HepG2 (cell line): ENCODE data around the gene ARFGAP2.

Source experiments
- CCDC6 ChIP-seq: sonication (generic); formaldehyde crosslinking; IDR thresholded peaks from 2 replicates; pipeline ENCODE4 v1.8.1; 2022; ENCODE audit warnings: mild to moderate bottlenecking, missing genetic modification reagents, moderate library complexity
- ELF1 ChIP-seq: sonication (generic); formaldehyde crosslinking; IDR thresholded peaks from 2 replicates; pipeline ENCODE4 v1.4.0; 2020; ENCODE audit warnings: missing genetic modification reagents
- FOSL1 ChIP-seq: sonication (generic); formaldehyde crosslinking; IDR thresholded peaks from 2 replicates; pipeline ENCODE4 v1.9.0; 2021; ENCODE audit warnings: missing genetic modification reagents, borderline replicate concordance
- MAFF ChIP-seq: IDR thresholded peaks from 2 replicates; pipeline ENCODE4 v1.6.1; 2011; ENCODE audit warnings: low read depth, low read length, improper control_type of control experiment
- MAZ ChIP-seq, 2 experiments: sonication (generic) in 1 of 2; formaldehyde crosslinking in 1 of 2; IDR thresholded peaks; 2 replicates each; pipeline versions ENCODE4 v1.5.0 to v1.6.1; 2012 to 2020; ENCODE audit warnings: low read depth in 2 of 2, mild to moderate bottlenecking in 2 of 2, borderline replicate concordance in 1 of 2, improper control_type of control experiment in 1 of 2, low read length in 1 of 2, missing genetic modification reagents in 1 of 2, moderate library complexity in 1 of 2
- POLR2AphosphoS5 ChIP-seq: IDR thresholded peaks from 2 replicates; pipeline ENCODE4 v1.6.1; 2012; ENCODE audit warnings: low read depth, low read length
- RFX5 ChIP-seq: IDR thresholded peaks from 2 replicates; pipeline ENCODE4 v1.6.1; 2011; ENCODE audit warnings: low read depth, low read length, improper control_type of control experiment
- TF ChIP-seq, protein P1 (sequence below): IDR thresholded peaks from 2 replicates; pipeline ENCODE4 v1.6.1; 2012; ENCODE audit warnings: low read depth, low read length, improper control_type of control experiment
- TF ChIP-seq, protein P2 (sequence below), 2 experiments: IDR thresholded peaks; 2 replicates each; pipeline ENCODE4 v1.6.1; 2011 to 2012; ENCODE audit warnings: low read length in 2 of 2, borderline replicate concordance in 1 of 2, low read depth in 1 of 2, mild to moderate bottlenecking in 1 of 2, moderate library complexity in 1 of 2
- TF ChIP-seq, protein P3 (sequence below): sonication (generic); IDR thresholded peaks from 2 replicates; pipeline ENCODE4 v1.6.1; 2016; ENCODE audit warnings: low read depth, borderline replicate concordance
- TF ChIP-seq, protein P4 (sequence below): sonication (generic); formaldehyde crosslinking; IDR thresholded peaks from 2 replicates; pipeline ENCODE4 v1.5.0; 2020; ENCODE audit warnings: mild to moderate bottlenecking, missing genetic modification reagents, moderate library complexity
- TF ChIP-seq, protein P5 (sequence below): sonication (generic); formaldehyde crosslinking; IDR thresholded peaks from 2 replicates; pipeline ENCODE4 v1.8.0; 2022; ENCODE audit warnings: missing genetic modification reagents, mild to moderate bottlenecking, borderline replicate concordance
- TF ChIP-seq, protein P6 (sequence below): sonication (generic); formaldehyde crosslinking; IDR thresholded peaks from 2 replicates; pipeline ENCODE4 v1.4.0; 2020; ENCODE audit warnings: low read depth, mild to moderate bottlenecking, missing genetic modification reagents

DNA sequence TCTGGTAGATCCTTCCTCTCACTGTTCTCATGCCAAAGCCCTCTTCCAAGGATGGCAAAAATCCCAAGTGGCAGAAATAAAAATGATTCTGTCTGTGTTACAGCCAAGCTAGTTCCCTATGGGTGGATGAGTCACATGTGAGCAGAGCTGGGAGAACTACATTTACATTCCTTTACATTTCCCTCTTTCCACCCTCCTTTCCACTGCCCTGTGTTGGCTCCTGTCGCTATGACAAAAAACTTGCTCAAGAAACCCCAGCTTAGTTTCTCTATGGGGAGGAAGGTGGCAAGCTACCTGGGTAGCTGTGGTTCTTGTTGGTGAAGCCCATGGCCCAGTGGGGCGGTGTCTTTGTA lies 27.9 kb upstream of the ARFGAP2 start:
- TF ChIP-seq, protein P1, sequence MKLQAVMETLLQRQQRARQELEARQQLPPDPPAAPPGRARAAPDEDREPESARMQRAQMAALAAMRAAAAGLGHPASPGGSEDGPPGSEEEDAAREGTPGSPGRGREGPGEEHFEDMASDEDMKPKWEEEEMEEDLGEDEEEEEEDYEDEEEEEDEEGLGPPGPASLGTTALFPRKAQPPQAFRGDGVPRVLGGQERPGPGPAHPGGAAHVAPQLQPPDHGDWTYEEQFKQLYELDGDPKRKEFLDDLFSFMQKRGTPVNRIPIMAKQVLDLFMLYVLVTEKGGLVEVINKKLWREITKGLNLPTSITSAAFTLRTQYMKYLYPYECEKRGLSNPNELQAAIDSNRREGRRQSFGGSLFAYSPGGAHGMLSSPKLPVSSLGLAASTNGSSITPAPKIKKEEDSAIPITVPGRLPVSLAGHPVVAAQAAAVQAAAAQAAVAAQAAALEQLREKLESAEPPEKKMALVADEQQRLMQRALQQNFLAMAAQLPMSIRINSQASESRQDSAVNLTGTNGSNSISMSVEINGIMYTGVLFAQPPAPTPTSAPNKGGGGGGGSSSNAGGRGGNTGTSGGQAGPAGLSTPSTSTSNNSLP: no peak
- TF ChIP-seq, protein P2, sequence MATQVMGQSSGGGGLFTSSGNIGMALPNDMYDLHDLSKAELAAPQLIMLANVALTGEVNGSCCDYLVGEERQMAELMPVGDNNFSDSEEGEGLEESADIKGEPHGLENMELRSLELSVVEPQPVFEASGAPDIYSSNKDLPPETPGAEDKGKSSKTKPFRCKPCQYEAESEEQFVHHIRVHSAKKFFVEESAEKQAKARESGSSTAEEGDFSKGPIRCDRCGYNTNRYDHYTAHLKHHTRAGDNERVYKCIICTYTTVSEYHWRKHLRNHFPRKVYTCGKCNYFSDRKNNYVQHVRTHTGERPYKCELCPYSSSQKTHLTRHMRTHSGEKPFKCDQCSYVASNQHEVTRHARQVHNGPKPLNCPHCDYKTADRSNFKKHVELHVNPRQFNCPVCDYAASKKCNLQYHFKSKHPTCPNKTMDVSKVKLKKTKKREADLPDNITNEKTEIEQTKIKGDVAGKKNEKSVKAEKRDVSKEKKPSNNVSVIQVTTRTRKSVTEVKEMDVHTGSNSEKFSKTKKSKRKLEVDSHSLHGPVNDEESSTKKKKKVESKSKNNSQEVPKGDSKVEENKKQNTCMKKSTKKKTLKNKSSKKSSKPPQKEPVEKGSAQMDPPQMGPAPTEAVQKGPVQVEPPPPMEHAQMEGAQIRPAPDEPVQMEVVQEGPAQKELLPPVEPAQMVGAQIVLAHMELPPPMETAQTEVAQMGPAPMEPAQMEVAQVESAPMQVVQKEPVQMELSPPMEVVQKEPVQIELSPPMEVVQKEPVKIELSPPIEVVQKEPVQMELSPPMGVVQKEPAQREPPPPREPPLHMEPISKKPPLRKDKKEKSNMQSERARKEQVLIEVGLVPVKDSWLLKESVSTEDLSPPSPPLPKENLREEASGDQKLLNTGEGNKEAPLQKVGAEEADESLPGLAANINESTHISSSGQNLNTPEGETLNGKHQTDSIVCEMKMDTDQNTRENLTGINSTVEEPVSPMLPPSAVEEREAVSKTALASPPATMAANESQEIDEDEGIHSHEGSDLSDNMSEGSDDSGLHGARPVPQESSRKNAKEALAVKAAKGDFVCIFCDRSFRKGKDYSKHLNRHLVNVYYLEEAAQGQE (IDR thresholded peaks at IDR 0.05; ENCODE audit: borderline replicate concordance in 1 of 2, low read depth in 1 of 2, low read length in 2 of 2): no peak
- TF ChIP-seq, protein P3, sequence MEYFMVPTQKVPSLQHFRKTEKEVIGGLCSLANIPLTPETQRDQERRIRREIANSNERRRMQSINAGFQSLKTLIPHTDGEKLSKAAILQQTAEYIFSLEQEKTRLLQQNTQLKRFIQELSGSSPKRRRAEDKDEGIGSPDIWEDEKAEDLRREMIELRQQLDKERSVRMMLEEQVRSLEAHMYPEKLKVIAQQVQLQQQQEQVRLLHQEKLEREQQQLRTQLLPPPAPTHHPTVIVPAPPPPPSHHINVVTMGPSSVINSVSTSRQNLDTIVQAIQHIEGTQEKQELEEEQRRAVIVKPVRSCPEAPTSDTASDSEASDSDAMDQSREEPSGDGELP: no peak
- TF ChIP-seq, protein P4, sequence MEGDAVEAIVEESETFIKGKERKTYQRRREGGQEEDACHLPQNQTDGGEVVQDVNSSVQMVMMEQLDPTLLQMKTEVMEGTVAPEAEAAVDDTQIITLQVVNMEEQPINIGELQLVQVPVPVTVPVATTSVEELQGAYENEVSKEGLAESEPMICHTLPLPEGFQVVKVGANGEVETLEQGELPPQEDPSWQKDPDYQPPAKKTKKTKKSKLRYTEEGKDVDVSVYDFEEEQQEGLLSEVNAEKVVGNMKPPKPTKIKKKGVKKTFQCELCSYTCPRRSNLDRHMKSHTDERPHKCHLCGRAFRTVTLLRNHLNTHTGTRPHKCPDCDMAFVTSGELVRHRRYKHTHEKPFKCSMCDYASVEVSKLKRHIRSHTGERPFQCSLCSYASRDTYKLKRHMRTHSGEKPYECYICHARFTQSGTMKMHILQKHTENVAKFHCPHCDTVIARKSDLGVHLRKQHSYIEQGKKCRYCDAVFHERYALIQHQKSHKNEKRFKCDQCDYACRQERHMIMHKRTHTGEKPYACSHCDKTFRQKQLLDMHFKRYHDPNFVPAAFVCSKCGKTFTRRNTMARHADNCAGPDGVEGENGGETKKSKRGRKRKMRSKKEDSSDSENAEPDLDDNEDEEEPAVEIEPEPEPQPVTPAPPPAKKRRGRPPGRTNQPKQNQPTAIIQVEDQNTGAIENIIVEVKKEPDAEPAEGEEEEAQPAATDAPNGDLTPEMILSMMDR (CRISPR knock-in tag): no peak
- TF ChIP-seq, protein P5, sequence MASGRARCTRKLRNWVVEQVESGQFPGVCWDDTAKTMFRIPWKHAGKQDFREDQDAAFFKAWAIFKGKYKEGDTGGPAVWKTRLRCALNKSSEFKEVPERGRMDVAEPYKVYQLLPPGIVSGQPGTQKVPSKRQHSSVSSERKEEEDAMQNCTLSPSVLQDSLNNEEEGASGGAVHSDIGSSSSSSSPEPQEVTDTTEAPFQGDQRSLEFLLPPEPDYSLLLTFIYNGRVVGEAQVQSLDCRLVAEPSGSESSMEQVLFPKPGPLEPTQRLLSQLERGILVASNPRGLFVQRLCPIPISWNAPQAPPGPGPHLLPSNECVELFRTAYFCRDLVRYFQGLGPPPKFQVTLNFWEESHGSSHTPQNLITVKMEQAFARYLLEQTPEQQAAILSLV (CRISPR knock-in tag): no peak
- TF ChIP-seq FOSL1 (CRISPR knock-in tag) (no peak), MAFF (no peak), CCDC6 (CRISPR knock-in tag) (no peak), POLR2AphosphoS5 (no peak), RFX5 (no peak), MAZ (IDR thresholded peaks at IDR 0.05; ENCODE audit: borderline replicate concordance, low read depth, low read length) (no peak), MAZ (CRISPR knock-in tag; IDR thresholded peaks at IDR 0.05; ENCODE audit: low read depth) (no peak), ELF1 (no peak)
- TF ChIP-seq, protein P6, sequence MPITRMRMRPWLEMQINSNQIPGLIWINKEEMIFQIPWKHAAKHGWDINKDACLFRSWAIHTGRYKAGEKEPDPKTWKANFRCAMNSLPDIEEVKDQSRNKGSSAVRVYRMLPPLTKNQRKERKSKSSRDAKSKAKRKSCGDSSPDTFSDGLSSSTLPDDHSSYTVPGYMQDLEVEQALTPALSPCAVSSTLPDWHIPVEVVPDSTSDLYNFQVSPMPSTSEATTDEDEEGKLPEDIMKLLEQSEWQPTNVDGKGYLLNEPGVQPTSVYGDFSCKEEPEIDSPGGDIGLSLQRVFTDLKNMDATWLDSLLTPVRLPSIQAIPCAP (CRISPR knock-in tag): no peak
